ENCODE results near the gene PER3. TPM values are rescaled to one million over a fixed set of nuclear protein-coding genes. Genes with fewer than 3 reads are reported as not detected.

PER3 gene
- 9.0 and 9.3 TPM in 2 replicates for total RNA-seq (2021)
- long read RNA-seq, partial matches to known transcripts = 2 of 7 reads
- long read RNA-seq, other reads (novel, unspliced or antisense) = 5 of 7 reads

- peak within 1 kb of the TSS in 1 of 3 experiments; percentile 89; a peak in 2 of 7 replicates for H3K27ac Mint-ChIP-seq
- peak; percentile 98 for DNase-seq
These were observed at the start of gene PER3 for GRCh38 chr1:7783826-7784491. Gene PER3 (plus strand): TSS chr1:7784291. CDS start chr1:7784878, 587 bp downstream.

More at GRCh38 chr1:7783826-7784491, at the start of gene PER3:
- H3K4me2 ChIP-seq (ENCODE audit: insufficient read depth, insufficient read length, low read length) = peak within 1 kb of the TSS; percentile 38
- peak within 1 kb of the TSS; percentile 75 to 82 for H3K4me3 Mint-ChIP-seq
- H3K9me3 Mint-ChIP-seq = peaks cover 11 to 12% of the 10 kb centered on the region in 2 experiments
- H3K4me1 ChIP-seq (ENCODE audit: insufficient read depth, low read length) = no peaks in the 10 kb centered on the region
- peaks cover 38 to 60% (median 54%) of the 10 kb centered on the region in 3 experiments for H3K36me3 Mint-ChIP-seq (ENCODE audit: insufficient read depth in 1 of 3, low read depth in 3 of 3)
- no peak within 1 kb of the TSS for H2BK120ac ChIP-seq (ENCODE audit: low read depth, low read length, poor library complexity, severe bottlenecking)
- H2AFZ ChIP-seq (ENCODE audit: low read length) = no peak within 1 kb of the TSS
- H3K27me3 ChIP-seq (ENCODE audit: insufficient read depth, low read length) = no peaks in the 10 kb centered on the region; the same call in 1 of the 2 replicates
- no peak within 1 kb of the TSS for H3K9ac ChIP-seq (ENCODE audit: extremely low read depth, insufficient read length, low read length)
- H3T11ph ChIP-seq (ENCODE audit: low read length) = no peak within 1 kb of the TSS
- H2AK5ac ChIP-seq (ENCODE audit: insufficient read length, low read length) = no peak within 1 kb of the TSS
- H3K18ac ChIP-seq (ENCODE audit: insufficient read length, low read depth, low read length) = no peak within 1 kb of the TSS
- TF ChIP-seq, protein P1, sequence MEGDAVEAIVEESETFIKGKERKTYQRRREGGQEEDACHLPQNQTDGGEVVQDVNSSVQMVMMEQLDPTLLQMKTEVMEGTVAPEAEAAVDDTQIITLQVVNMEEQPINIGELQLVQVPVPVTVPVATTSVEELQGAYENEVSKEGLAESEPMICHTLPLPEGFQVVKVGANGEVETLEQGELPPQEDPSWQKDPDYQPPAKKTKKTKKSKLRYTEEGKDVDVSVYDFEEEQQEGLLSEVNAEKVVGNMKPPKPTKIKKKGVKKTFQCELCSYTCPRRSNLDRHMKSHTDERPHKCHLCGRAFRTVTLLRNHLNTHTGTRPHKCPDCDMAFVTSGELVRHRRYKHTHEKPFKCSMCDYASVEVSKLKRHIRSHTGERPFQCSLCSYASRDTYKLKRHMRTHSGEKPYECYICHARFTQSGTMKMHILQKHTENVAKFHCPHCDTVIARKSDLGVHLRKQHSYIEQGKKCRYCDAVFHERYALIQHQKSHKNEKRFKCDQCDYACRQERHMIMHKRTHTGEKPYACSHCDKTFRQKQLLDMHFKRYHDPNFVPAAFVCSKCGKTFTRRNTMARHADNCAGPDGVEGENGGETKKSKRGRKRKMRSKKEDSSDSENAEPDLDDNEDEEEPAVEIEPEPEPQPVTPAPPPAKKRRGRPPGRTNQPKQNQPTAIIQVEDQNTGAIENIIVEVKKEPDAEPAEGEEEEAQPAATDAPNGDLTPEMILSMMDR (conservative IDR thresholded peaks at IDR 0.05) = no peak
- no peak within 1 kb of the TSS for H4K91ac ChIP-seq (ENCODE audit: insufficient read length, low read depth, low read length)
- H3K27ac ChIP-seq (ENCODE audit: insufficient read length, low read depth, low read length) = no peak within 1 kb of the TSS
- WGBS (ENCODE audit: extremely low coverage, insufficient read length, low lambda C conversion rate) = no CpG with 5 or more reads among the region's 90 CpGs
- H4K20me1 ChIP-seq (ENCODE audit: control insufficient read depth, insufficient read depth, insufficient read length) = no peaks in the 10 kb centered on the region
- H3K79me1 ChIP-seq (ENCODE audit: insufficient read depth, low read depth, low read length, poor library complexity, severe bottlenecking) = no peaks in the 10 kb centered on the region
- no peak within 1 kb of the TSS for H2BK12ac ChIP-seq (ENCODE audit: insufficient read length, low read depth, low read length)
- no peak within 1 kb of the TSS for H3K4ac ChIP-seq (ENCODE audit: low read depth, low read length)
- H3K9me3 ChIP-seq (ENCODE audit: control insufficient read depth, low read depth, low read length) = no peaks in the 10 kb centered on the region
- H2BK15ac ChIP-seq (ENCODE audit: low read depth, low read length) = no peak within 1 kb of the TSS
- no peak within 1 kb of the TSS for H4K5ac ChIP-seq (ENCODE audit: insufficient read length, low read depth, low read length)
- peak within 1 kb of the TSS; percentile 17; the same call in 1 of the 2 replicates for H3K14ac ChIP-seq (ENCODE audit: insufficient read depth, low read length)
- no peak within 1 kb of the TSS for H3K56ac ChIP-seq (ENCODE audit: insufficient read length, low read depth, low read length)
- peaks cover 12% of the 10 kb centered on the region for H3K27me3 Mint-ChIP-seq (ENCODE audit: low read depth)
- no peak within 1 kb of the TSS for H2BK20ac ChIP-seq (ENCODE audit: low read depth, low read length, poor library complexity, severe bottlenecking)
- H3K23me2 ChIP-seq (ENCODE audit: insufficient read length, low read depth, low read length, poor library complexity, severe bottlenecking) = peaks cover 4% of the 10 kb centered on the region
- no peak within 1 kb of the TSS for H2BK5ac ChIP-seq (ENCODE audit: insufficient read length, low read length)
- H3K79me2 ChIP-seq (ENCODE audit: insufficient read depth, low read length) = no peaks in the 10 kb centered on the region
- H3K4me1 Mint-ChIP-seq = peaks cover 6 to 7% of the 10 kb centered on the region in 2 experiments
- no peak within 1 kb of the TSS for H4K8ac ChIP-seq (replicated peaks; ENCODE audit: insufficient read length, low read depth, low read length)
- no peak within 1 kb of the TSS for H3K23ac ChIP-seq (ENCODE audit: insufficient read length, low read depth, low read length)

Data from H9 (cell line).